HG02642 (cell line): ENCODE results near the gene CADPS2.

Experiments
- ATAC-seq: cut with Tn5 transposase; IDR thresholded peaks from one replicate; pipeline ENCODE4 v1.9.1; 2021; ENCODE audit warnings: mild to moderate bottlenecking; ENCODE audit not compliant: unreplicated experiment, poor library complexity

CADPS2 gene

GRCh38 chr7:122886357-122887081, at the start of gene CADPS2:
Gene CADPS2 (minus strand): TSS chr7:122886460. CDS start chr7:122886337, 123 bp downstream.
- peak; percentile 85 for ATAC-seq

GRCh38 chr7:122935620-122936019, 49.4 kb upstream of the CADPS2 start:
- no peak for ATAC-seq

GRCh38 chr7:122919643-122920181, 33.5 kb upstream of the CADPS2 start:
- no peak for ATAC-seq

GRCh38 chr7:122914812-122915211, 28.6 kb upstream of the CADPS2 start:
- no peak for ATAC-seq

GRCh38 chr7:122913608-122914007, 27.3 kb upstream of the CADPS2 start:
- ATAC-seq, result no peak

- peak; percentile 59 for ATAC-seq
These were observed 16.7 kb upstream of the CADPS2 start for GRCh38 chr7:122902751-122903495.

- no peak for ATAC-seq
These were observed 15.0 kb upstream of the CADPS2 start for GRCh38 chr7:122901250-122901649.

GRCh38 chr7:122896509-122896908, 10.2 kb upstream of the CADPS2 start:
- ATAC-seq, result no peak

GRCh38 chr7:122893486-122893885, 7.2 kb upstream of the CADPS2 start:
- ATAC-seq, result no peak

- no peak for ATAC-seq
These were observed 2.9 kb upstream of the CADPS2 start for GRCh38 chr7:122889116-122889515.

GRCh38 chr7:122887848-122888247, 1.6 kb upstream of the CADPS2 start:
- ATAC-seq, result no peak

GRCh38 chr7:122887198-122887597, 938 bp upstream of the CADPS2 start:
- ATAC-seq, result no peak

- ATAC-seq, result peak; percentile 45
These were observed 490 bp downstream of the CADPS2 start for GRCh38 chr7:122885583-122886356.

GRCh38 chr7:122884186-122884585, 2.1 kb downstream of the CADPS2 start:
- no peak for ATAC-seq

GRCh38 chr7:122883049-122883680, 3.1 kb downstream of the CADPS2 start:
- no peak for ATAC-seq

GRCh38 chr7:122881324-122881723, 4.9 kb downstream of the CADPS2 start:
- ATAC-seq, result no peak

GRCh38 chr7:122869260-122869659, 17.0 kb downstream of the CADPS2 start:
- ATAC-seq, result no peak

- no peak for ATAC-seq
These were observed 18.7 kb downstream of the CADPS2 start for GRCh38 chr7:122867471-122867980.

- no peak for ATAC-seq
These were observed 21.4 kb downstream of the CADPS2 start for GRCh38 chr7:122864838-122865237.

- ATAC-seq, result no peak
These were observed 22.2 kb downstream of the CADPS2 start for GRCh38 chr7:122864016-122864415.
